Measurements from ENCODE around the gene C19orf85.

DNA sequence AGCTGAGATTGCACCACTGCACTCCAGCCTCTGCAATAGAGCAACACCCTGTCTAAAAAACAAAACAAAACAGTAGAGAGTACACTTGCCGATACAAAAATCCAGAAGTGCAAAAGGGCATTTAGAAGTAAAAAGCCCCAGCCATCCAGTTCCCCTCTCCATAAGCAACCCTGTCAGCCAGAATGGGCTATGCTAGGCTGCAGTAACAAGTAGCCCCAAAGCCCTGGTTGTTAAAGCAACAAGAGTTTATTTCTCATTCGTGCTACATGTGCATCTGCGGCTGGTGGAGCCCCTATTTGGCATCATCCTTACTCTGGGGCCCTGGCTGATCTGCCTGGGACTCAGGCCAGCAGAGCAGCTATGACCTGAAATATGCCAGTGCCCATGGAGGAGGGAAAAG lies 40.0 kb downstream of the C19orf85 start:
- TF ChIP-seq POLR2AphosphoS5 (IDR thresholded peaks at IDR 0.05) = no peak
- TF ChIP-seq, protein P1, sequence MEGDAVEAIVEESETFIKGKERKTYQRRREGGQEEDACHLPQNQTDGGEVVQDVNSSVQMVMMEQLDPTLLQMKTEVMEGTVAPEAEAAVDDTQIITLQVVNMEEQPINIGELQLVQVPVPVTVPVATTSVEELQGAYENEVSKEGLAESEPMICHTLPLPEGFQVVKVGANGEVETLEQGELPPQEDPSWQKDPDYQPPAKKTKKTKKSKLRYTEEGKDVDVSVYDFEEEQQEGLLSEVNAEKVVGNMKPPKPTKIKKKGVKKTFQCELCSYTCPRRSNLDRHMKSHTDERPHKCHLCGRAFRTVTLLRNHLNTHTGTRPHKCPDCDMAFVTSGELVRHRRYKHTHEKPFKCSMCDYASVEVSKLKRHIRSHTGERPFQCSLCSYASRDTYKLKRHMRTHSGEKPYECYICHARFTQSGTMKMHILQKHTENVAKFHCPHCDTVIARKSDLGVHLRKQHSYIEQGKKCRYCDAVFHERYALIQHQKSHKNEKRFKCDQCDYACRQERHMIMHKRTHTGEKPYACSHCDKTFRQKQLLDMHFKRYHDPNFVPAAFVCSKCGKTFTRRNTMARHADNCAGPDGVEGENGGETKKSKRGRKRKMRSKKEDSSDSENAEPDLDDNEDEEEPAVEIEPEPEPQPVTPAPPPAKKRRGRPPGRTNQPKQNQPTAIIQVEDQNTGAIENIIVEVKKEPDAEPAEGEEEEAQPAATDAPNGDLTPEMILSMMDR (IDR thresholded peaks at IDR 0.05) = no peak
- no peak for TF ChIP-seq POLR2A (IDR thresholded peaks at IDR 0.05)

All from gastroesophageal sphincter (tissue), 3 donors.